HEK293T (cell line): ENCODE results near the gene RANBP10.

ENCODE experiments used
- CTCF ChIA-PET: fragments of 350-600 bp; formaldehyde crosslinking; extraction: SDS; loops from one replicate; lab custom pipeline; 2021; ENCODE audit warnings: antibody characterized with exemption, inconsistent platforms; lab: Yijun Ruan, JAX
- POLR2A ChIA-PET: fragments of 350-600 bp; formaldehyde crosslinking; extraction: SDS; loops from one replicate; lab custom pipeline; 2020; ENCODE audit warnings: antibody characterized with exemption, inconsistent platforms; lab: Yijun Ruan, JAX
- DNase-seq: peaks from one replicate; pipeline ENCODE4 v3.0.0; 2012; ENCODE audit warnings: mixed read lengths; ENCODE audit errors: extremely low spot score
- ARNT ChIP-seq: fragments of 450-650 bp; IDR thresholded peaks from 2 replicates; pipeline ENCODE4 v1.6.1; 2017; ENCODE audit warnings: mild to moderate bottlenecking
- BHLHE40 ChIP-seq: fragments of 450-650 bp; IDR thresholded peaks from 2 replicates; pipeline ENCODE4 v1.6.1; 2016; ENCODE audit warnings: mild to moderate bottlenecking, moderate library complexity, borderline replicate concordance
- CTBP1 ChIP-seq: fragments of 450-650 bp; IDR thresholded peaks from 2 replicates; pipeline ENCODE4 v1.6.1; 2016; ENCODE audit warnings: borderline replicate concordance
- ELF4 ChIP-seq: fragments of 450-650 bp; IDR thresholded peaks from 2 replicates; pipeline ENCODE4 v1.6.1; 2017; ENCODE audit warnings: antibody characterized with exemption
- FOXA1 ChIP-seq: fragments of 450-650 bp; IDR thresholded peaks from 2 replicates; pipeline ENCODE4 v1.6.1; 2016; ENCODE audit warnings: mild to moderate bottlenecking
- FOXK2 ChIP-seq: fragments of 450-650 bp; IDR thresholded peaks from 2 replicates; pipeline ENCODE4 v1.6.1; 2016; ENCODE audit warnings: mild to moderate bottlenecking
- FOXM1 ChIP-seq: fragments of 450-650 bp; IDR thresholded peaks from 2 replicates; pipeline ENCODE4 v1.6.1; 2017; ENCODE audit warnings: mild to moderate bottlenecking, borderline replicate concordance
- HDGF ChIP-seq: fragments of 450-650 bp; IDR thresholded peaks from 2 replicates; pipeline ENCODE4 v1.6.1; 2017; ENCODE audit warnings: antibody characterized with exemption, borderline replicate concordance
- L3MBTL2 ChIP-seq: fragments of 450-650 bp; conservative IDR thresholded peaks from 2 replicates; pipeline ENCODE4 v1.6.1; 2016; ENCODE audit warnings: mild to moderate bottlenecking
- LEF1 ChIP-seq: fragments of 450-650 bp; IDR thresholded peaks from 2 replicates; pipeline ENCODE4 v1.6.1; 2017; ENCODE audit warnings: mild to moderate bottlenecking, borderline replicate concordance
- NFRKB ChIP-seq: fragments of 450-650 bp; IDR thresholded peaks from 2 replicates; pipeline ENCODE4 v1.6.1; 2016; ENCODE audit warnings: mild to moderate bottlenecking, moderate library complexity
- SP1 ChIP-seq: fragments of 450-650 bp; IDR thresholded peaks from 2 replicates; pipeline ENCODE4 v1.6.1; 2017
- SUZ12 ChIP-seq: fragments of 450-650 bp; IDR thresholded peaks from 2 replicates; pipeline ENCODE4 v1.6.1; 2016; ENCODE audit warnings: mild to moderate bottlenecking
- TARDBP ChIP-seq: fragments of 450-650 bp; IDR thresholded peaks from 2 replicates; pipeline ENCODE4 v1.6.1; 2016
- ZNF384 ChIP-seq: fragments of 450-650 bp; IDR thresholded peaks from 2 replicates; pipeline ENCODE4 v1.6.1; 2016
- TF ChIP-seq, protein P1 (sequence below): fragments of 450-650 bp; IDR thresholded peaks from 2 replicates; pipeline ENCODE4 v1.6.1; 2016

The RANBP10 gene

DNA sequence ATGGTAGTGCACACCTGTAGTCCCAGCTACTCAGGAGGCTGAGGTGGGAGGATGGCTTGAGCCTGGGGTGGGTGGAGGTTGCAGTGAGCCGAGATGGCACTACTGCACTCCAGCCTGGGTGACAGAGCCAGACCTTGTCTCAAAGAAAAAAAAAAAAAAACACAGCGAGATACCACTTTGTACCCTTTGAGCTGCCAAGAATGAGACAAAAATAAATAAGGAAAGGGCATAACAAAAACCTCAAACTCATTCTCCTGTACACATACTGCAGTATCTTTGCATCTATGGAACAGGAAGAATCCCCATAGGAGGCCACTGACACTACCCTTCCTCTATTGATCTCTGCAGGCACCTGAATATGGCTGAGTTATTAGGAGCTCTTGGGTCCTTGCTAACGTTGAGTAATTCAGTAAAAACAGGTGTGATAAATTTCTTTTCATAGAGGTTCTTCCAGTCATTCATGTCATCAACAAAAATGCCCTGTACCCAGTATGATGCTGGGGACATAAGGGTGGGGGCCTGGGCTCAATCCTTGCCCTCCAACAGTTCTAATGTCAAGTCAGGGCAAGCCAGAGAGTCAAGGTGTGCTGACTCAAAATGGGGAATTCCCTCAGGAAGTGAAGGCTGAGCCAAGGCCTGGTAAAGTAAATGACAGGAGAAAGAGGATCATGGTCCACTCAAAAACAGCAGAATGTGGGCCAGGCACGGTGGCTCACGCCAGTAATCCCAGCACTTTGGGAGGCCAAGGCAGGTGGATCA is 26.9 kb downstream of the RANBP10 start:
- CTCF ChIA-PET: interaction anchor here (0.6 kb wide), 1 partner anchor 17 kb away, joined by 3 read pairs; no protein-coding TSS in a partner anchor
- no peak for DNase-seq
- no peak for TF ChIP-seq BHLHE40
- TF ChIP-seq FOXM1: no peak
- no peak for TF ChIP-seq FOXK2
- TF ChIP-seq FOXA1: no peak
- no peak for TF ChIP-seq NFRKB
- no peak for TF ChIP-seq CTBP1
- TF ChIP-seq SUZ12: no peak
- no peak for TF ChIP-seq LEF1
- no peak for TF ChIP-seq HDGF
- no peak for TF ChIP-seq SP1
- no peak for TF ChIP-seq ARNT
- no peak for TF ChIP-seq ELF4
- TF ChIP-seq TARDBP: no peak
- no peak for TF ChIP-seq L3MBTL2
- TF ChIP-seq, protein P1, sequence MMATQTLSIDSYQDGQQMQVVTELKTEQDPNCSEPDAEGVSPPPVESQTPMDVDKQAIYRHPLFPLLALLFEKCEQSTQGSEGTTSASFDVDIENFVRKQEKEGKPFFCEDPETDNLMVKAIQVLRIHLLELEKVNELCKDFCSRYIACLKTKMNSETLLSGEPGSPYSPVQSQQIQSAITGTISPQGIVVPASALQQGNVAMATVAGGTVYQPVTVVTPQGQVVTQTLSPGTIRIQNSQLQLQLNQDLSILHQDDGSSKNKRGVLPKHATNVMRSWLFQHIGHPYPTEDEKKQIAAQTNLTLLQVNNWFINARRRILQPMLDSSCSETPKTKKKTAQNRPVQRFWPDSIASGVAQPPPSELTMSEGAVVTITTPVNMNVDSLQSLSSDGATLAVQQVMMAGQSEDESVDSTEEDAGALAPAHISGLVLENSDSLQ: no peak
- TF ChIP-seq ZNF384: no peak
- POLR2A ChIA-PET: no interaction called here

DNA sequence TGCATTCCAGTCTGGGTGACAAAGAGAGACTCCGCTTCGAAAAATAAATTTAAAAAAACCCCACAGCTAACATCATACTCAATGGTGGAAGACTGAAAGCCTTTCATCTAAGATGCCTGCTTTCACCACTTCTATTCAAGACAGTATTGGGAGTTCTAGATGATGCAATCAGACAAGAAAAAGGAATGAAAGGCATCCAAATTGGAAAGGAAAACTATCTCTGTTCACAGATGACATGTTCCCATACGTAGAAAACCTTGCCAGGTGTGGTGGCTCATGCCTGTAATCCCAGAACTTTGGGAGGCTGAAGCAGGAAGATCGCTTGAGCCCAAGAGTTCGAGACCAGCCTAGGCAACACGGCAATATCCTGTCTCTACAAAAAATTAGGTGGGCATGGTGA is 31.1 kb downstream of the RANBP10 start:
- no peak for DNase-seq
- POLR2A ChIA-PET: no interaction called here
- TF ChIP-seq TARDBP (no peak), BHLHE40 (no peak), ZNF384 (no peak), ELF4 (no peak), FOXK2 (no peak), FOXM1 (no peak), ARNT (no peak), NFRKB (no peak), FOXA1 (no peak)
- TF ChIP-seq, protein P1: no peak
- CTCF ChIA-PET: interaction anchor here (0.7 kb wide), 1 partner anchor 607 kb away, joined by 3 read pairs; no protein-coding TSS in a partner anchor

DNA sequence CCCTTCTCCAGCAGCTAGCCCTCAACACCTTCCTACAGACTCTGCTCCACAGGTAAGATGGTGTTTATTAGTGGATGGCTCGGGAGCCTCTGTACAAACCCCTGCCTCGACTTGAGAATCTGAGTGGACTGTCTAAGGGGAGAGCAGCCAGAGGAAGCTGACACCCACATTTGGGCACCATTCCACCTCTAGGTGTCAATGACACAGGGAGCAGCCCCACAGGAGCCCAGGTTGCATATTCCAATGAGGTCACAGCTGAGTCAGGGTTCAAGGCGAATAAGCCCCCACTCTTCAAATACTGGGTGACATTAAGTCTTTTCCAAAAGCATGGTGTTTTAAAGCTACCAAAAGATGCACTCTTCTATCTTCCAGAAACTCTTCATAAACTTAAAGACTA is 31.9 kb downstream of the RANBP10 start:
- no peak for DNase-seq
- TF ChIP-seq SP1 (no peak), CTBP1 (no peak), SUZ12 (no peak), HDGF (no peak), FOXM1 (no peak)
- TF ChIP-seq, protein P1: no peak
- POLR2A ChIA-PET: no interaction called here
- CTCF ChIA-PET: no interaction called here

DNA sequence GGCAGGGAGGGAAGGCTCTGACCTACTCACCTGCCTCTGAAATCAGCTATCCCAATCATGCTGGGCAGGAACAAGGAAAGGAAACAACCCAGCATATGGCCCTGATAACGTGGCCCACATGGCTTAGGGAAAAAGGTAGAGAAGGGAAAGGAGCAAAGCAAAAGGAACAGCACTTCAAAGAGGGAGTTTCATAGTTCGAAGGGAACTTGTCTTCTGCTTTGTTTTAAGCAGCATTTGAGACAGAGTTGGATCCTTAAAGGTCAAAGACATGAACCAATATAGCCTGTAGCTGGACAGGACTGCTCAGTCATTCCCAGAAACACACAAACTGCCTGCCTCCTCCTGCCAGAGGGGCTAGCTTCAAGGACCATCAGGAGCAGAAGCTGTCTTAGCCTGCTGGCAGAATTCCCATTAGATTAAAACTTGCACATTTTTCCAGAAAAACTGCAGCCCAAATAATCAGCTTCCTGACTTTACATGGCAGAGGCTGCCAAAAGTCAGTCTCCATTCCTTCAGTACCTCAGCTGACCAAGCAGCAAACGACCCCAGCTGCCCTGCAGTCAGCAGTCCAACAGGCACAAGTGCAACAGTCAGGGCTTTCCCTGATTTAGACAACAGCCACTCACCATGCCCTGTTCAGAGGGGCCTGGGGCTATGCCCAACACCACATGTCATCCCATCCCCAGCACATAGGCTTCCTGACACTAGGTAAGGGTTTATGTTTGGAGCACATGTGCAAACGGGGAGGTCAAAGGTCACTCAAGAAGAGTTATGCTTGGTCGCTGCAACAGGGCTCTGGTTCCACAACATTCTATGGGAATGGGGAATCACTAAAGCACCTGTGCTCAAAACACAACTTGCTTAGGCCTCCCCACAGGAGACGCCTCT is 32.5 kb downstream of the RANBP10 start:
- no peak for DNase-seq
- ChIA-PET POLR2A (no interaction called here), CTCF (no interaction called here)
- no peak for TF ChIP-seq FOXM1
- TF ChIP-seq LEF1: no peak
- no peak for TF ChIP-seq ELF4
- TF ChIP-seq, protein P1: no peak
- TF ChIP-seq L3MBTL2: no peak
- TF ChIP-seq SP1: no peak
- no peak for TF ChIP-seq TARDBP
- TF ChIP-seq FOXA1: no peak
- TF ChIP-seq BHLHE40: no peak
- TF ChIP-seq CTBP1: no peak
- no peak for TF ChIP-seq SUZ12
- no peak for TF ChIP-seq HDGF
- no peak for TF ChIP-seq FOXK2
- TF ChIP-seq NFRKB: no peak
- TF ChIP-seq ARNT: no peak
- TF ChIP-seq ZNF384: no peak

DNA sequence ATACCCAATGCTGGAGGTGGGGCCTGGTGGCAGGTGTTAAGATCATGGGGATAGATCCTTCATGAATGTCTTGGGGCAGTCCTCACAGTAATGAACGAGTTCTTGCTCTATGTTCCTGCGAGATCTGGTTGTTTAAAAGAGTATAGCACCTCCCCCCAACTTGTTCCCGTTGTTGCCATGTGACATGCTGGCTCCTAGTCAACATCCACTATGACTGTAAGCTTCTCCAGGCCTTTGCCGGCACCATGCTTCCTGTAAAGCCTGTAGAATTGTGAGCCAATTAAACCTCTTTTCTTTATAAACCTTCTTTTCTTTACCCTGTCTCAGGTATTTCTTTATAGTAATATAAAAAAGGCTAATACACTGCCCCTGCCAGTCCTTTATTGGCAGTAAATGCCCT is 33.3 kb downstream of the RANBP10 start:
- CTCF ChIA-PET: no interaction called here
- TF ChIP-seq ZNF384 (no peak), SUZ12 (no peak), LEF1 (no peak), TARDBP (no peak), HDGF (no peak), CTBP1 (no peak), BHLHE40 (no peak), ARNT (no peak), ELF4 (no peak), L3MBTL2 (no peak), FOXM1 (no peak), FOXA1 (no peak), SP1 (no peak), NFRKB (no peak)
- TF ChIP-seq, protein P1: no peak
- DNase-seq: no peak
- POLR2A ChIA-PET: no interaction called here
